ENCODE results near the gene GNB1L.
"Not testable (repeated sequence)": the region's sequence is repeated elsewhere in the genome, so short reads cannot be mapped to it uniquely, and the experiment has no call there.

Gene GNB1L

GRCh38 chr22:19889951-19890350 lies 35.3 kb upstream of the GNB1L start:
- DNase-seq (ENCODE audit: low read depth): no peak

DNA sequence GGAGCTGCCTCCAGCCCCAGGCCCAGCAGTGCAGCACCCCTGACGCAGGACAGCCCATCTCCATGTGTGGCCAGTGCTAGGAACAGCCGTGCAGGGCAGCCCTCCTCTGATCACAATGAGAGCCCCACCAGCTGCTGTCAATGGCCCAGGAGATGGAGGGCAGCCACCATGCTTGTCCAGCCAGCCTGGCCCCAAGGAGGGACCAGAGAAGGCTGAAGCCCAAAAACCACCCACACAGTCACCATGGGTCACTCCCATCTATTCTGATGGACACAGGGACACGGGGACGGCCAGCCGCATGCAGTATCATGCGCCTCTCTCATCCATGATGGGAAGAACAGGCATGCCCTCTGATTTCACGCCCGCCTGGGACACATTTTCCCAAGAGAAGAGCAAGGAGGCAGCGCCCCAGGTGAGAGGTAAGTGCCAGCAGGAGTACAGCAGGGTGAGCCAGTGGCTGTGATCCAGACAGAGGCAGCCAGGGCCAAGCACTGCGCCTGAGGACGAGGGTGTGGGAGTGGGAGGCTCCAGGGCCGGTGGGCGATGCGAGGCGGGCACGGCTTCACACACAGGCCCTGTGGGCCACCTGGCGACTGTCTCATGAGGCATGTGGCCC lies 33.6 kb upstream of the GNB1L start:
- DNase-seq (ENCODE audit: low read depth): no peak

GRCh38 chr22:19887256-19887985 lies 32.7 kb upstream of the GNB1L start:
- DNase-seq (ENCODE audit: low read depth): no peak

DNA sequence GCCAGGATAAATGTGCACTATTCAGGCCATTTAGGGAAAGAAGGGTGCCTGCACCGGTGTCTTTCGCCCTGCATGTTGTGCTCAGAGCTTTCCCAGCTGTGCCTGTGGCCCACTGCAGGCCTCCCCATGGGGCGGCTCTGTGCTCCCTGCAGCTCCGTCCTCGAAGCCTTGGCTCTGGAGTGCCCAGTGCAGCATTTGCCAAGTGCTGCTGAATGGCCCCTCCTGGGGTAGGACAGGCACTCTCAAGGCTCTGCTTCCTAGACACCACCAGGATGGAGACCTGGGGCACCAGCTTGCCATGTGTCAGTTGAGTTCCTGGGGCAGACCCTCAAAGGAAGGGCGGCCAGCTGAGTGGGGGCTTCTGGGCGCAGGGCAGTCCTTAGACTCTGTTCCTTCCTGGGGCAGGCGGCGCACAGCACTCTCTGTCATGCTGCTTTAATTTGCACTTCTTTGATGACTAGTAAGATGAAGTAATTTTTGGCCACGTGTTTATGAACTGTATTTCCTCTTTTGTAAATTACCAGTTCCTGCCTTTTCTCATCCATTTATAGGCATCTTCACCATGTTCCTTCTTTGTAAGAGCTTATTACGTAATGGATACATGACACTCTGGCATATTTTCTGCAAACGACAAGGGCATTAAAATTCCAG lies 32.1 kb upstream of the GNB1L start:
- DNase-seq (ENCODE audit: low read depth): no peak

GRCh38 chr22:19885841-19886592 lies 31.3 kb upstream of the GNB1L start:
- DNase-seq (ENCODE audit: low read depth): no peak

DNA sequence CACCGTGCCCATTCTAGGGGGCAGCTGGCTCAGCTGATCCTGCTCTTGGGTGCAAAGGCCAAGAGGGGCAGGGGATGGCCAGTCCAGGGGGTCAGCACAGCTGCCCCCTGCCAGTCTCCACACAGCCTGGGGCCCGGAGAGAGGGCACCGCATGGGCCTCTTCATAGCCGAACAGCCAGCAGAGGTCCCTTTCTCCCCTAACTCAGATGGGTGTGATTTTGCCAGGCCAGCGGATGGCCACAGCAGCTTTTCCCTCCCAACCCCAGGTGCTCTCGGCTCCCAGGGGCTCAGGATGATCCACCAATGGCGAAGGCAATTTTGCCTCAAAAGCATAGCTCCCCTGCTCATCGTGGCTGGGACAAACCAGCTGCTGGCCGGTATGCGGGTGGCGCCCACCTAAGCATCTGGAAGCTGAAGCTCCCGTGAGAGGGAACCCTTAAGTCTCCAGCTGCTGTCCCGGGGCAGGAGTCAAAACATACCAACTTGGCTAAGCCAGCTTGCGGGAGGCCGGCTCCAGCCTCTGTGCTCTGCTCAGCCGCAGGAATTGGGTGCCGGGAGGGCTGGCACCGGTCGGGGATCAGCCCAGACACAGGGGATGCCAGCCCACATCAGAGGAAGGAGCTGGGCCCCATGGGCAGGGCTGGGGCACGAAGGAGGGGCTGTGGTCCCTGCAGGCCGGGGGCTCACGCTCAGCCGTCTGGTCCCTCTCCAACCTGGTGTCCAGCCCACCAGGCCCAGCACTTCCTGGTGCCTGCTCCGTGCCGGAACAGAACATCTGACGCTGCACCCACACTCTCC lies 30.5 kb upstream of the GNB1L start:
- DNase-seq (ENCODE audit: low read depth): no peak

DNA sequence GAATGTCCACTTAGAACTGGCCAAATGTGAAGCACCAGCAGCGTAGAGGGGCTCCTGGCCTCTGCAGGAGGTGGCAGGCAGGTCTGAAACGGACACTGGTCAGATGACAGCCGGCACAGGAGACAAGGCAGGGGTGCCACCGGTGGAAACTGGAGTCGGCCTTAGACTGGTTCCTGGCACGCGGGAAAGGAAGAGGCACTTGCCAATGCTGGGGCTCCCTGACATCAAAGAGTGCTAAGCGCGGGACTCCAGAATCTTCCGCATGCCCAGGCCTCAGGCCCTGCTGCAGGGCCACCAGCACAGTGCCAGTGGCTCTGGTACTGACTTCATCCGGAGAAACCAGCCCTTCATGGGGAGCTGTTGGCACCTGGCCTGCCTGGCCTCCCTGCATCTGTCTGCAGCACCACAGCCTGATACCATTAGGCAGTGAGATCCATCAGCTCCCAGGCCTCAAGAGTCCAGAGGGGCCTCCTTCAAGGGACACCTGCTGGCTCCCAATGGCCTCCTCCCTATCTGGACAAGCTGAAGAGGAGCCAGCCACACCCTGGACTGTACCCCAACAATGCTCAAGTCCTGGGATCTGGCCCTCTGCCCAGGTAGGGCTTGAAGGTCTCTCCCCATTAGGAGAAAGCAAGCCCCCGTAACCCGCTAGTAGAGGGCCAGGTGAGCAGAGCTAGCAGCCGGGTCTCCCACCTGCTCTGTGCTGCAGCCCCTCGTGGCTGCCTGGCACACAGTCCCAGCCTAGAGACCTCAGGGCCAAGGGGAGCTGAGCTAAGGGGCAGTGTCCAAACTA lies 29.7 kb upstream of the GNB1L start:
- DNase-seq (ENCODE audit: low read depth): no peak

GRCh38 chr22:19883446-19883845 lies 28.8 kb upstream of the GNB1L start:
- DNase-seq (ENCODE audit: low read depth): not testable (repeated sequence)

DNA sequence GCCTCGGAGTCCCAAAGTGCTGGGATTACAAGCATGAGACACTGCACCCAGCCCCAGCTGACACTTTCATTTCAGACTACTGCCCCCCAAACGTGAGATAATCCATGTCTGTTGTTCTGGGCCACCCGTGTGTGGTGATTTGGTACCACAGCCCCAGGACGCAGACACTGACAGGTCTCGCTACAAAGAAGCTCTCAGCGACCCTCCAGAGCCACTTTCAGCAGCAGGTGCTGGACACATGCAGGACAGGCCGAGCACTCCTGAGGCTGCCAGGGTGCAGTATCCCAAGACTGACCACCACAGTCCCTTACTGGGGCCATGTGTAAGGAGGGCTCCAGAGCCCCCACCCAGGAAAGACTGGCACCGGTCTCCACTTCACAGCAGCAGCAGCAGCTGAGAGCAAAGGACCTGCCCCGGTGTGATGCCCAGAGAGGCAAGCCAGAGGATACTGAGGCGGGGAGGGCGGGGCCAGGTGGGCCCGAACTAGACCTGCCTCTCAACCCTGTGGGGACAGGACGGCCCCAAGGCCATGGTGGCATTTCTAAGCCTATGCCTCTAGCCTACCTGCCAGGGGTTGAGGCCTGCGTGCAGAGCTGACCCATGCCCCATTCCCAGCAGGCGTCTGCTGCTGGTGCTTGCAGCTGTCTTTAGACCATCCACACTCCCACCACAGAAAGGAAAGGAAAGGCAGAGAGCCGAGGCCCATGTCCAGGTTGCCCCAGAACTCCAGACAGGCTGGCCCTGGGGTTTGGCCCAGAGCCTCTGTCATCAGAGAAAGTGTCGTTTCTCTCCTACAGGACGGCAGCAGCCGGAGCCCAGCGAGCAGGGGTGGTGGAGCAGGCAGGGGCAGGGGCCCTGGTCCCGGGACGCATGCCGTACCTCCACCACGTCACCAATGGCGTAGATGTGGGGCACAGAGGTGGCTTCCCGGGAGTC lies 28.0 kb upstream of the GNB1L start:
- DNase-seq (ENCODE audit: low read depth): no peak

DNA sequence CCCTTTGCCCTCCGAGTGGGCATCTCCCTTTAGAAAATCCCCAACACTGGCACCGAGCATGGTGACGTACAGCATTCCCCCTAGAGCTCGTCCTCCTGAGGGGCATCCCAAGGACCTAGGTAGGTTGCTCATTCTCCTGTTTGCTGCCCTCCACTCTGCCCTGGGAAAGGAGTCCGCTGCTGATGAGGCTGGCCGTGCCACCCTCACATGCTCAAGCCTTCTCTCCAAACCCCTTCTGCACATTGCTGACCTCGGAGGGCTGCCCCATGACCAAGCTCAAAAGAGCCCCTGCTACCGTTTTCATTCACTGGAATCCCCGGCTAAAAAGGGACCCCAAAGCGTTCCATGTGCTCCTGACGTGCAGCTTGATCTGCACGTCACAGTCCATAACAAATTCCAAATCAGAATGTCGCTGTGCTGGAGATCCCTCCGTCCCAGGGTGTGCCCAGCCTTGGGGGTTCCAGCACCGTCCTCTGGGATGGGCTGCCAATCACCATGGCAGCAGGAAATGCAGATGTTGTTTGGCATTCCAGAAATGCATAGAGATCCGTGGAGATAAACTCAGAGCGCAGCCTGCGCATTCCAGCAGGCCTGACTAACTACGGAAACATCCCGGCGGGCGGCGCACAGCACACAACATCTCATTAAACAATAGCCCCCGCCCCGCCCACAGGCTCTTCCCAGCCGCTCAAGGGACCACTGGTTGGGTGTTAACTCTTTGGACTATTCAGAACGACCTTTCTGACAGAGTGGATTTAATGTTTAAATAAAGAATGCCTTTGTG lies 26.3 kb upstream of the GNB1L start:
- DNase-seq (ENCODE audit: low read depth): no peak

DNA sequence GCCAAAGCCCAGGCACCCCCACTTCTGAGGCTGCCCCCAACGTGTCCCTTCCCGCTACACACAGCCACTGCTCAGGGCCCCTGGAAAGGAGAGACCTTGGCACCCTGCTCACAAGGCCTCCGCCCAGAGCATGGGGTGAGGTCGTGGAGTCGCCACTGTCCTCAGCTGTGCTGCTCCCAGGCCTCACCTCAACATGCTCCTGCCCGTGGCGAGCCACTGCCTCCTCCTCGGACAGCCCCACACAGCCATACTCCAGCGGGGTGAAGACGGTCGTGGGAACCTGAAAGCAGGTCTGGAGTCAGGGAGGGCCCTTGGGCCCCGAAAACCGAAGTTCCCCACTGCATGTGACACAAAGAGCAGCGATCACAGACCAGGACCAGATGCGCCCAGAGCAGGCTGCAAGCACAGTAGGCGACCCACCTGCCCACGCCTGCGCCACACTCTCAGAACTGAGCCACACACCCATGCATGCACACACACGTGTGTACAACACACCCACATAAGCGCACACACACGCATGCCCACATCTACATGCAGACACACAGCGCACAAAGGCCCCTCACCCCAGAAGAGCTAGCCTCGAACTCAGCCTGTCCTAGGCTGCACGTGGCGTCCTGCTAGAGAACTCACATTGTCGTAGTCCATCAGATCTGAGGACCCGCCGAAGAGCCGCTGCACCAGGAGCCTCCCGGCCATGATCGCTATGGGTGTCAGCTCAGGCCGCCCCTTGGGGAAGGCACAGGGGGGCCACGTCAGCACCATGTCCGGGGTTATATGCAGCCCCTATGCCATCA lies 25.5 kb upstream of the GNB1L start:
- DNase-seq (ENCODE audit: low read depth): no peak

- no peak for DNase-seq (ENCODE audit: low read depth)
Observed at GRCh38 chr22:19879643-19879991, 24.9 kb upstream of the GNB1L start.

DNA sequence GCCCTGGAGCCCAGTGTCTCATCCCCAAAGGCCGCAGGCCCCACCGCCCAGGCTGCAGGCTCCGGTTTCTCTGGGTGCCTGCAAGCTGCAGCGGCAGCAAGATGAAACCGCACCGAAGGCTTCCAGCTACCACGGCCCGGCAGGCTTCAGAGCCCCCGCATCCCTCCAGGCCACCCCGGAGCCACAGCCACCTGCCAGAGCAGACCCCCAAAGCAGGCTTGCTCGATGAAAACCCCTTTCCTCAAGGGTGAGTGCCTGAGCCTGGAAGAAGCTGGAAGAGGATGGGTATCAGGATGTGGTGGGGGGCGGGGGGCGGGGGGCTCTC lies 24.5 kb upstream of the GNB1L start:
- no peak for DNase-seq (ENCODE audit: low read depth)

GRCh38 chr22:19878461-19879245 lies 24.0 kb upstream of the GNB1L start:
- no peak for DNase-seq (ENCODE audit: low read depth)

DNA sequence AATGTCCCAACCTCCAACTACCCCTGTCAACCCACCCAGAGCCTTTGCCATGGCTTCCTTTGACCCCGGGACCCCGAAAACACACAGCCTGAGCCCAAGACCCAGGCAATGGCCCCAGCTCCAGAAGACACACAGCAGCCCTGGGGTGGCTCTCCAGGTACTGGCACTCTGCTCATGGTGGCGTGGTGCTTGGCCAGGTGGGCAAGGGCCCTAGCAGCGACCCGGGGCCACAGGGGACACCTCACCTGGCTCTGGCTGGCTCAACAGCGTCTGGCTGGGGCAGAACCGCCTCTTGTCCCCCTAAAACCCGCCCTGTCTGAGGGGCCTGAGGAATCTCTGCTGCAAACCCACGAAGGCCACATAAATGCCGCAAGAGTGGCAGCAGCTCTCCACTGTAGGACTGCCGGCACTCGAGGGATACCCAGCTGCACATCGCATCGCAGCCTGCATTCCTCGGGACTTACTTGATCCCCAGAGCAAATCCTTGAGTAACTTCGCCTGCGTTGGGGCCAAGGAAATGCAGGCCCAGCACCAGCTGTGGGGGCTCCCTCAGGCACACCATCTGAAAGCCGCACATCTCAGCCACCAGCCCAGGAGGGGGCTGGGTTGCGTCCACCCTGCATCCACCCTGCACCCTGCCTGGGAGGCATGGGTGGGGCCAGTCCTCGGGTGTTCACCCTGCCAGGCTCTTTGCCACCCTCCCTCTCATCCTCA lies 23.1 kb upstream of the GNB1L start:
- DNase-seq (ENCODE audit: low read depth): no peak

- no peak for DNase-seq (ENCODE audit: low read depth)
Observed at GRCh38 chr22:19876941-19877625, 22.4 kb upstream of the GNB1L start.

Data from activated T-helper 1 cell treated with Interleukin-2 at 50 U/mL for 16 hours (primary cell).